Activated CD4-positive, alpha-beta memory T cell treated with anti-CD3 and anti-CD28 coated beads for 36 hours (primary cell): ENCODE measurements around the gene LIMD2. TPM values are rescaled to one million over a fixed set of nuclear protein-coding genes. Genes with fewer than 3 reads are reported as not detected.

Source experiments
- CTCF ChIA-PET: fragments of 350-600 bp; sonication (Branson Sonifier 250); formaldehyde crosslinking; loops from one replicate; lab custom pipeline; 2021; ENCODE audit warnings: antibody characterized with exemption, inconsistent platforms; lab: Charles Lee
- POLR2A ChIA-PET: fragments of 350-600 bp; sonication (Branson Sonifier 250); formaldehyde crosslinking; loops from one replicate; lab custom pipeline; 2021; ENCODE audit warnings: antibody characterized with exemption; lab: Charles Lee
- DNase-seq: peaks from one replicate; pipeline ENCODE4 v3.0.0-alpha.2; 2020
- H3K27ac Mint-ChIP-seq: one replicate; pipeline ENCODE4 v1.8.0; 2021; ENCODE audit warnings: mixed read lengths
- H3K27me3 Mint-ChIP-seq: one replicate; pipeline ENCODE4 v1.8.0; 2021; ENCODE audit warnings: mixed read lengths
- H3K36me3 Mint-ChIP-seq: one replicate; pipeline ENCODE4 v1.8.0; 2021; ENCODE audit warnings: mixed read lengths
- H3K4me1 Mint-ChIP-seq: one replicate; pipeline ENCODE4 v1.8.0; 2021; ENCODE audit warnings: low read depth, mixed read lengths
- H3K4me3 Mint-ChIP-seq: one replicate; pipeline ENCODE4 v1.8.0; 2021; ENCODE audit warnings: mild to moderate bottlenecking, mixed read lengths
- H3K9me3 Mint-ChIP-seq: one replicate; pipeline ENCODE4 v1.8.0; 2021; ENCODE audit warnings: mixed read lengths
- intact Hi-C: fragments of 100-400 bp; cut with micrococcal nuclease; formaldehyde crosslinking; loops from one replicate; pipeline ENCODE4 v1.15.1; 2023
- total RNA-seq, 2 experiments: library from RNA; stranded (reverse); gene quantifications; one replicate each; pipeline ENCODE4 v1.2.3, GENCODE V29; 2021

LIMD2 gene
- total RNA-seq, 2 experiments from 2014 or later = 146 to 150 TPM

- DNase-seq = no peak
- no peak overlapping the region for H3K4me3 Mint-ChIP-seq
- no peak overlapping the region for H3K27ac Mint-ChIP-seq
- H3K27me3 Mint-ChIP-seq = no peaks in the 10 kb centered on the region
- ChIA-PET CTCF (no interaction called here), POLR2A (no interaction called here)
- H3K36me3 Mint-ChIP-seq = peaks cover 22% of the 10 kb centered on the region
- H3K4me1 Mint-ChIP-seq = peaks cover 18% of the 10 kb centered on the region
- H3K9me3 Mint-ChIP-seq = no peaks in the 10 kb centered on the region
- intact Hi-C loops = no loop called here
Measured at GRCh38 chr17:63649813-63650212, 50.1 kb downstream of the LIMD2 start.

GRCh38 chr17:63647936-63648335 lies 52.0 kb downstream of the LIMD2 start:
- no peak overlapping the region for H3K27ac Mint-ChIP-seq
- H3K9me3 Mint-ChIP-seq = no peaks in the 10 kb centered on the region
- no peak for DNase-seq
- intact Hi-C loops = no loop called here
- H3K36me3 Mint-ChIP-seq = peaks cover 21% of the 10 kb centered on the region
- ChIA-PET POLR2A (no interaction called here), CTCF (no interaction called here)
- H3K4me1 Mint-ChIP-seq = peaks cover 18% of the 10 kb centered on the region
- no peaks in the 10 kb centered on the region for H3K27me3 Mint-ChIP-seq
- no peak overlapping the region for H3K4me3 Mint-ChIP-seq

- H3K27me3 Mint-ChIP-seq = no peaks in the 10 kb centered on the region
- no peak for DNase-seq
- H3K9me3 Mint-ChIP-seq = no peaks in the 10 kb centered on the region
- POLR2A ChIA-PET = interaction anchor here (0.9 kb wide), 1 partner anchor 9 kb away, joined by 4 read pairs; no protein-coding TSS in a partner anchor
- CTCF ChIA-PET = interaction anchor here (1.0 kb wide), 2 partner anchors 22 to 167 kb away, joined by 3 read pairs; no protein-coding TSS in a partner anchor
- no peak overlapping the region for H3K27ac Mint-ChIP-seq
- intact Hi-C loops = no loop called here
- H3K4me3 Mint-ChIP-seq = no peak overlapping the region
- H3K4me1 Mint-ChIP-seq = peaks cover 18% of the 10 kb centered on the region
- peaks cover 20% of the 10 kb centered on the region for H3K36me3 Mint-ChIP-seq
Measured at GRCh38 chr17:63647065-63647725, 52.7 kb downstream of the LIMD2 start.

GRCh38 chr17:63646488-63646806 lies 53.5 kb downstream of the LIMD2 start:
- ChIA-PET CTCF (interaction anchor here (1.0 kb wide), 3 partner anchors 22 to 167 kb away, joined by 3 read pairs; no protein-coding TSS in a partner anchor), POLR2A (interaction anchor here (0.9 kb wide), 1 partner anchor 8 kb away, joined by 4 read pairs; no protein-coding TSS in a partner anchor)
- DNase-seq = no peak
- intact Hi-C loops = no loop called here
- peaks cover 18% of the 10 kb centered on the region for H3K4me1 Mint-ChIP-seq
- no peak overlapping the region for H3K4me3 Mint-ChIP-seq
- peaks cover 20% of the 10 kb centered on the region for H3K36me3 Mint-ChIP-seq
- peak overlapping the region; percentile 24 for H3K27ac Mint-ChIP-seq
- no peaks in the 10 kb centered on the region for H3K9me3 Mint-ChIP-seq
- H3K27me3 Mint-ChIP-seq = no peaks in the 10 kb centered on the region

Other genes with a start within 250 kb of the LIMD2 start
- gene ACE, start 223.1 kb downstream of the LIMD2 start, total RNA-seq = 1 to 10 TPM; 2.2 to 2.6 TPM
- not detected for gene KCNH6, start 176.8 kb downstream of the LIMD2 start, total RNA-seq
- gene DCAF7, start 149.6 kb downstream of the LIMD2 start, total RNA-seq = 100 to 1,000 TPM; 118 to 119 TPM
- 10 to 100 TPM; 28.2 to 30.4 TPM for gene TACO1, start 99.2 kb downstream of the LIMD2 start, total RNA-seq
- 10 to 100 TPM; 32.8 to 34.0 TPM for gene MAP3K3, start 77.7 kb downstream of the LIMD2 start, total RNA-seq
- gene STRADA, start 41.7 kb upstream of the LIMD2 start, total RNA-seq = 10 to 100 TPM; 64.8 to 69.7 TPM
- 10 to 100 TPM; 57.6 to 60.5 TPM for gene CCDC47, start 73.5 kb upstream of the LIMD2 start, total RNA-seq
- 100 to 1,000 TPM; 103 to 106 TPM for gene DDX42, start 74.0 kb upstream of the LIMD2 start, total RNA-seq
- 100 to 1,000 TPM; 165 to 171 TPM for gene PSMC5, start 127.3 kb upstream of the LIMD2 start, total RNA-seq
- gene FTSJ3, start 127.5 kb upstream of the LIMD2 start, total RNA-seq = 10 to 100 TPM; 41.5 to 42.8 TPM
- gene SMARCD2, start 142.6 kb upstream of the LIMD2 start, total RNA-seq = 100 to 1,000 TPM; 109 to 111 TPM
- not detected for gene CSH2, start 173.6 kb upstream of the LIMD2 start, total RNA-seq
- gene GH2, start 181.8 kb upstream of the LIMD2 start, total RNA-seq = not detected
- gene CSH1, start 196.4 kb upstream of the LIMD2 start, total RNA-seq = not detected
- gene CSHL1, start 211.1 kb upstream of the LIMD2 start, total RNA-seq = not detected
- under 1 TPM in 1 of 2 experiments, not detected in 1; 0.43 TPM for gene GH1, start 218.7 kb upstream of the LIMD2 start, total RNA-seq
- 10 to 100 TPM; 39.1 to 40.9 TPM for gene CD79B, start 232.2 kb upstream of the LIMD2 start, total RNA-seq